CD4-positive, alpha-beta T cell treated with Interleukin-12 subunit alpha and Interleukin-12 subunit beta, for 1 hour (primary cell): ENCODE results near the gene RALGAPA2.
"Not testable (repeated sequence)": the region's sequence is repeated elsewhere in the genome, so short reads cannot be mapped to it uniquely, and the experiment has no call there.

Source experiments
- DNase-seq: peaks from one replicate; pipeline ENCODE4 v3.0.0-alpha.2; 2020

The RALGAPA2 gene

DNA sequence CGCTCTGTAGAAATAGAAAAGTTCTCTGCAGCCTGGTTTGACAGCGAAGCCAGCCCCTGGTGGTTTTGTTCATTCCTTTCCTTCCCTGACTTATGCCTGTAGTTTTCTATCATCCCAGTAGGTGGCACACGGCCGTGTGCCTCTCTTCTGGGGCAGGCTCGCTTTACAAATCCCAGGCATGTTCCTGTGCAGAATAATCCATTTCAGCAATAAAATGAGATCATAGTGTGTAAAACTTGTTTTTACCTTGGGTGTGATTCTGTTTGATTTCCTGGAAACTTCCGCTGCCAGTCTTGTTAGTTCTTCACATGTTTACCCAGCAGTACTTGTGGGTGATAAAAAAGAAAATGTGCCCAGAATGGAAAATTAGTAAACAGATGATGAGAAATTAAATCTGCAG, 352.0 kb downstream of the RALGAPA2 start:
- peak; percentile 42 for DNase-seq

DNA sequence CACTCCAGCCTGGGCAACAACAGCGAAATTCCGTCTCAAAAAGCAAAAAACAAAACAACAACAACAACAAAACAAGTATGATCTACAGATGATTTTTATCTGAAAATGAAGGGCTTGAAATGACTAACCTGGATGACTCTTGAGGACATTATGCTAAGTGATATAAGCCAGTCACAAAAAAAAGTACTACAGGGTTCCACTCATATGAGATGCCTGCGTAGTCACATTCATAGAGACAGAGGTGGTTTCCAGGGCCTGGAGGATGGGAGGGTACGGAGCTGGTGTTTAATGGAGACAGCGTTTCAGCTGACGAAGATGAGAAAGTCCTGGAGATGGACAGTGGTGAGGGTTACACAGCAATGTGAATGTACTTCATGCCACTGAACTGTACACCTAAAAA, 352.8 kb downstream of the RALGAPA2 start:
- DNase-seq, result no peak

DNA sequence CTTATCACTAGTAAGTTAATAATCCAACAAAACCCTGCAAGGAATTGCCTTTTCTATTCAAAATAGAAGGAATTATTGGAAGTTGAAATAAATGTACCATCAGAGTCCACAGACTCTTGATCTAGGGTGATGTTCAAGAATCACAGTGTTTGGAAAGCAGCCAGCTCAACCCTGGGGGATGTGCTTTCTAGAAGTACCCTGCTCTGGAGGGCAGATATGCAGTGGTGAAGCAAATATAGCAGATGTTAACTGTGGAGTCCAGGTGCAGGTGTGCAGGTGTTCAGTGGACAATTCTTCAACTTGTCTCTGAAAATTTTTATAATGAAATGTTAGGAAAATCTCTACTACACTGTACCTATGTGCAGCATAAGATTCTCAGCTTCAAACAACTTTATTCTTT, 353.6 kb downstream of the RALGAPA2 start:
- no peak for DNase-seq

DNA sequence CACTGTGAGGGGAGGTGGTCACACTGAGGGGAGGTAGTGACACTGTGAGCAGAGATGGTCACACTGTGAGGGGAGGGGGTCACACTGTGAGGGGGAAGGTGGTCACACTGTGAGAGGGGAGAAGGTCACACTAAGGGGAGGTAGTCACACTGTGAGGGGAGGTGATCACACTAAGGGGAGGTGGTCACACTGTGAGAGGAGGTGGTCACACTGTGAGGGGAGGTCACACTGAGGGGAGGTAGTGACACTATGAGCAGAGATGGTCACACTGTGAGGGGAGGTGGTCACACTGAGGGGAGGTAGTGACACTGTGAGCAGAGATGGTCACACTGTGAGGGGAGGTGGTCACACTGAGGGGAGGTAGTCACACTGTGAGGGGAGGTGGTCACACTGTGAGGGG, 356.9 kb downstream of the RALGAPA2 start:
- DNase-seq, result not testable (repeated sequence)

DNA sequence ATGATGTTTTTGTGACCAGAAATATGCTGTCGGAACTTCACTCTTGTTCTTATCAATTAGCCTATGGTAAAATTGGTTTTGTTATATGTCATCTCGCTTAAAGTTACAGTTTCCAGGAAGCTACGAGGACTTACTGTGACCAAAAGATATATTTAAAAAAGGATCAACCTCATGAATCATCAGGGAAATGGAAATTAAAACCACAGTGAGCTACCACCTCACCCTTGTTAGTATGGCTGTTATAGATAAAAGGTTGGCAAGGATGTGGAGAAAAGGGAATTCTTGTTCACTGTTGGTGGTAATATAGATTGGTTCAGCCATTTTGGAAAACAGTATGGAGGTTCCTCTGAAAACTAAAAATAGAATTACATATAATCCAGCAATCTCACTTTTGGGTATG, 358.9 kb downstream of the RALGAPA2 start:
- no peak for DNase-seq

DNA sequence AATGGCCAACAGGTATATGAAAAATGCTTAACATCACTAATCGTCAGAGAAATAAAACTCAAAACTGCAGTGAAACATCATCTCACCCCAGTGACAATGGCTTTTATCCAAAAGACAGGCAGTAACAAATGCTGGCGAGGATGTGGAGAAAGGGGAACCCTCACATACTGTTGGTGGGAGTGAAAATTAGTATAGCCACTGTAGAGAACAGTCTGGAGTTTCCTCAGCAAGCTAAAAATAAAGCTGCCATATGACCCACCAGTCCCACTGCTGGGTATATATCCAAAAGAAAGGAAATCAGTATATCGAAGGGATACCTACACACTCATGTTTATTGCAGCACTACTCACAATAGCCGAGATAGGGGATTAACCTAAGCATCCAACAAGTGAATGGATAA, 368.0 kb downstream of the RALGAPA2 start:
- no peak for DNase-seq

DNA sequence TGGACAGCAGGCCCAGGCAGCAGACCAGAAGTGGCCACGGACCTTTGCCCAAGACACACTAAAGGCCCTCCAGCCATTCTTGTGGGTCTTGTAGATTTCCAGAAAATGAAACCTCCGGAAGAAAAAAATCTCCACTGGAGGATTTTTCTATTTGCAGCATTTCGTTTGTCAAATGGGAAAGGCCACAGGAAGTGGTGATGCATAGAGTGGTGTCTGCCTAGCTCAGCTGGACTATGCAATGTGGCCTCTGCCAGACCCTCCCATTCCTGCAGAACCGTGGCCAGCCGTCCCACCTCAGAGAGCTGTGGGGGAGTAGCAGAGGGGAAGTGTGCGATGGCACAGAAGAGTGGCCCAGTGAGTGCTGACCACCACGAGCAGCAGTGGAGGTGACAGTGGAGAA, 368.5 kb downstream of the RALGAPA2 start:
- DNase-seq, result no peak
